HCT116 (cell line): Measurements from ENCODE around the gene KRT222. TPM values are rescaled to one million over a fixed set of nuclear protein-coding genes. Genes with fewer than 3 reads are reported as not detected.

Experiments used
- ATAC-seq: fragments of 200-7000 bp; cut with Tn5 transposase; 2 replicates; pipeline ENCODE4 v1.9.1; 2020; ENCODE audit warnings: mild to moderate bottlenecking, moderate library complexity
- BruUV-seq: library from RNA; stranded (reverse); fragments of 400-500 nt; replicated peaks from 2 replicates; lab custom pipeline; 2021; lab: Mats Ljungman, UMichigan
- CTCF ChIA-PET: fragments of 300-600 bp; sonication (Branson Sonifier 250); formaldehyde crosslinking; loops from one replicate; lab custom pipeline; 2021; ENCODE audit warnings: antibody characterized with exemption; lab: Charles Lee
- POLR2A ChIA-PET: fragments of 300-600, 350-600 bp; sonication (Branson Sonifier 250); formaldehyde crosslinking; loops from one replicate; lab custom pipeline; 2021; ENCODE audit warnings: antibody characterized with exemption; lab: Charles Lee
- RAD21 ChIA-PET, 2 experiments: fragments of 300-600 bp; sonication (Branson Sonifier 250); formaldehyde crosslinking; loops; one replicate each; lab custom pipeline; 2023; ENCODE audit warnings: low total read pairs in 2 of 2; ENCODE audit not compliant: uncharacterized antibody in 2 of 2, unreplicated experiment in 2 of 2, low non-redundant PET in 1 of 2; lab: Charles Lee
- DNase-seq: peaks from one replicate; pipeline ENCODE4 v3.0.0-alpha.2; 2010; ENCODE audit warnings: low read depth, low spot score
- H2AFZ ChIP-seq: fragments of 200-600 bp; shearing (Covaris generic), sonication (generic); 2 replicates; pipeline ENCODE4 v1.6.1; 2017; ENCODE audit warnings: low read depth, mixed run types, mixed read lengths, antibody characterized with exemption, low read length; ENCODE audit not compliant: poor library complexity, severe bottlenecking
- H3K27ac ChIP-seq: 2 replicates; pipeline ENCODE4 v1.5.1; 2012; ENCODE audit warnings: low read depth, low read length
- H3K27me3 ChIP-seq: fragments of 200-600 bp; sonication (generic); 2 replicates; pipeline ENCODE4 v1.6.1; 2016; ENCODE audit warnings: mixed run types, low read length, mixed read lengths; ENCODE audit not compliant: insufficient read depth
- H3K36me3 ChIP-seq, 2 experiments: fragments of 200-500 bp in 1 of 2; fragments of 200-600 bp in 1 of 2; sonication (Bioruptor generic) in 1 of 2; sonication (generic) in 1 of 2; 2 replicates each; pipeline versions ENCODE4 v1.5.1 to v1.6.1; 2014 to 2016; ENCODE audit warnings: low read length in 2 of 2, inconsistent platforms in 1 of 2, mixed read lengths in 1 of 2, mixed run types in 1 of 2; ENCODE audit not compliant: insufficient read depth in 2 of 2, control insufficient read depth in 1 of 2
- H3K4me1 ChIP-seq, 2 experiments: fragments of 200-600 bp in 1 of 2; sonication (generic) in 1 of 2; 2 replicates each; pipeline versions ENCODE4 v1.5.1 to v1.6.1; 2012 to 2017; ENCODE audit warnings: low read length in 2 of 2, inconsistent platforms in 1 of 2, mild to moderate bottlenecking in 1 of 2, mixed read lengths in 1 of 2, mixed run types in 1 of 2, moderate library complexity in 1 of 2; ENCODE audit not compliant: insufficient read depth in 2 of 2, control insufficient read depth in 1 of 2
- H3K4me2 ChIP-seq: fragments of 200-600 bp; sonication (generic); 2 replicates; pipeline ENCODE4 v1.6.1; 2017; ENCODE audit warnings: mixed run types, low read length, mixed read lengths
- H3K4me3 ChIP-seq, 2 experiments: fragments of 200-600 bp in 1 of 2; sonication (generic) in 1 of 2; replicated peaks in 1 of 2; 2 replicates each; pipeline ENCODE4 v1.5.1; 2011 to 2016; ENCODE audit warnings: low read length in 2 of 2, control low read depth in 1 of 2, low read depth in 1 of 2, mild to moderate bottlenecking in 1 of 2, mixed read lengths in 1 of 2, mixed run types in 1 of 2
- H3K79me2 ChIP-seq: fragments of 200-600 bp; sonication (generic); 2 replicates; pipeline ENCODE4 v1.6.1; 2017; ENCODE audit warnings: mild to moderate bottlenecking, mixed run types, low read length, moderate library complexity, mixed read lengths; ENCODE audit not compliant: insufficient read depth
- H3K9ac ChIP-seq: fragments of 200-600 bp; sonication (generic); 2 replicates; pipeline ENCODE4 v1.6.1; 2016; ENCODE audit warnings: low read length, mixed read lengths
- H3K9me2 ChIP-seq: fragments of 200-600 bp; sonication (generic), shearing (Covaris generic); 2 replicates; pipeline ENCODE4 v1.6.1; 2017; ENCODE audit warnings: mixed run types, mild to moderate bottlenecking, moderate library complexity; ENCODE audit not compliant: insufficient read depth
- H3K9me3 ChIP-seq, 2 experiments: fragments of 200-500 bp in 1 of 2; fragments of 200-600 bp in 1 of 2; sonication (Bioruptor generic) in 1 of 2; sonication (generic) in 1 of 2; 2 replicates each; pipeline ENCODE4 v1.6.1; 2014 to 2017; ENCODE audit warnings: low read length in 2 of 2, mixed read lengths in 2 of 2, inconsistent platforms in 1 of 2, low read depth in 1 of 2, mild to moderate bottlenecking in 1 of 2, mixed run types in 1 of 2, moderate library complexity in 1 of 2; ENCODE audit not compliant: control insufficient read depth in 1 of 2, insufficient read depth in 1 of 2
- H4K20me1 ChIP-seq: fragments of 200-600 bp; sonication (generic), shearing (Covaris generic); 2 replicates; pipeline ENCODE4 v1.6.1; 2017; ENCODE audit warnings: mixed run types, mild to moderate bottlenecking, moderate library complexity; ENCODE audit not compliant: insufficient read depth
- ELF1 ChIP-seq: IDR thresholded peaks from 2 replicates; pipeline ENCODE4 v1.6.1; 2012; ENCODE audit warnings: low read depth, borderline replicate concordance
- FOSL1 ChIP-seq: IDR thresholded peaks from 2 replicates; pipeline ENCODE4 v1.6.1; 2012; ENCODE audit warnings: low read depth
- intact Hi-C: fragments of 100-400 bp; cut with micrococcal nuclease; formaldehyde crosslinking; loops from 2 replicates; pipeline ENCODE4 v1.10.0; 2022
- total RNA-seq: library from RNA; stranded (reverse); gene quantifications from one replicate; pipeline ENCODE4 v1.2.1, GENCODE V29; 2021; ENCODE audit not compliant: unreplicated experiment
- TF ChIP-seq, protein P1 (sequence below): IDR thresholded peaks from 2 replicates; pipeline ENCODE4 v1.6.1; 2012
- TF ChIP-seq, protein P2 (sequence below): IDR thresholded peaks from 2 replicates; pipeline ENCODE4 v1.6.1; 2012

The KRT222 gene
- total RNA-seq, 1 experiment from 2014 or later: 5.0 TPM

DNA sequence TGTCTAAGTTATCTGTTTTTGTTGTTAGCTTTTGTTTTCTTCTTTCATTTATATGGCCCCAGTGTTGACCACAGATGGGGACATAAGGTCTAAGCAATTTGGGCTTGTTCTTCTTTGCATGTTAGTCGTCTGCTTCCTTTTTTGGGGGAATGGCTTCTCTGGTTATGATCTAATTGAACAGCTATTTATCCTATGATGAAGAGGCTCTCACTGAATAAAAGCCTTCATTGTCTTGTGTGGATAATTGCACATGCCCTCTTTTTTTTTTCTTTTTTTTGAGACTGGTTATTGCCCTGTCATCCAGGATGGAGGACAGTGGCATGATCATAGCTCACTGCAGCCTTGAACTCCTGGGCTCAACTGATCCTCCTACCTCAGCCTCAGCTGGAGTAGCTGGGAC, 31.1 kb downstream of the KRT222 start:
- CTCF ChIA-PET: interaction anchor here (1.7 kb wide), 1 partner anchor 14 kb away, joined by 7 read pairs; no protein-coding TSS in a partner anchor
- Histone ChIP-seq H3K9ac (no peak overlapping the region), H3K9me3 (no peaks in the 10 kb centered on the region), H3K27ac (no peak overlapping the region), H3K4me3 (no peak overlapping the region), H3K4me1 (no peaks in the 10 kb centered on the region), H3K36me3 (peaks cover 61 to 83% of the 10 kb centered on the region in 2 experiments), H3K79me2 (peaks cover 17% of the 10 kb centered on the region), H3K9me2 (no peaks in the 10 kb centered on the region), H4K20me1 (no peaks in the 10 kb centered on the region), H3K4me2 (no peak overlapping the region), H3K27me3 (no peaks in the 10 kb centered on the region), H2AFZ (no peak overlapping the region)
- intact Hi-C loops: no loop called here
- no TSS peak for BruUV-seq
- TF ChIP-seq, protein P1, sequence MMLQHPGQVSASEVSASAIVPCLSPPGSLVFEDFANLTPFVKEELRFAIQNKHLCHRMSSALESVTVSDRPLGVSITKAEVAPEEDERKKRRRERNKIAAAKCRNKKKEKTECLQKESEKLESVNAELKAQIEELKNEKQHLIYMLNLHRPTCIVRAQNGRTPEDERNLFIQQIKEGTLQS: no peak
- RAD21 ChIA-PET: no interaction called here
- POLR2A ChIA-PET: no interaction called here
- ATAC-seq (no peak), DNase-seq (no peak)

DNA sequence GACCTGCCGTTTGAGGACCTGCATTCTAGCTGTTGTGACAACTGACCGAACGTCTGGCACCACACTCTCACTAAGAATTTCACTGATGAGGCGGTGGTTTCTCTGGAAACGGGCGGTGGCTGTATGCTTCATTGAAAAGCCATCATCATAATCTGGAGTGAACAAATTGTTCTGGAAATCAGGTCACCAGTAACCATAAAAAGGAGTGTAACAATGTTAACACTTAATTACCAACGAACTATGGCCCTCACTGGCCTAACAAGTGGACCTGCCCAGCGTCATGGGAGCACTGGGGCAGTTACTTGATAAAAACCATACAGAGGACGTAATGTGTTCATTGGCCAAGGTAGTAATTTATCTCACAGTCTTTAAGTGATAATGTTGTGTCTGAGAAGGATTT, 32.8 kb downstream of the KRT222 start:
- Histone ChIP-seq H3K27me3 (no peaks in the 10 kb centered on the region), H3K36me3 (peaks cover 68 to 83% of the 10 kb centered on the region in 2 experiments), H3K9ac (no peak overlapping the region), H4K20me1 (no peaks in the 10 kb centered on the region), H2AFZ (no peak overlapping the region), H3K4me1 (no peaks in the 10 kb centered on the region), H3K9me2 (no peaks in the 10 kb centered on the region), H3K4me2 (no peak overlapping the region), H3K79me2 (peaks cover under 1% of the 10 kb centered on the region; the same call in 1 of the 2 replicates)
- intact Hi-C loops: no loop called here
- ChIA-PET CTCF (no interaction called here), POLR2A (no interaction called here)
- BruUV-seq: no TSS peak
- no peak for TF ChIP-seq FOSL1
- TF ChIP-seq, protein P2, sequence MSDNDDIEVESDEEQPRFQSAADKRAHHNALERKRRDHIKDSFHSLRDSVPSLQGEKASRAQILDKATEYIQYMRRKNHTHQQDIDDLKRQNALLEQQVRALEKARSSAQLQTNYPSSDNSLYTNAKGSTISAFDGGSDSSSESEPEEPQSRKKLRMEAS: no peak
- no peak for TF ChIP-seq ELF1
- TF ChIP-seq, all 23 proteins: peak for 0
- RAD21 ChIA-PET: no interaction called here
- Histone ChIP-seq H3K9me3 (no peaks in the 10 kb centered on the region), H3K27ac (no peak overlapping the region), H3K4me3 (no peak overlapping the region)
- DNase-seq (no peak), ATAC-seq (no peak)
